CD4-positive, alpha-beta T cell treated with Interleukin-15 for 1 hour (primary cell): ENCODE results near the gene NFIX.

ENCODE experiments used
- DNase-seq: peaks from one replicate; pipeline ENCODE4 v3.0.0-alpha.2; 2020

NFIX gene

GRCh38 chr19:12990853-12991252, 4.4 kb upstream of the NFIX start:
- DNase-seq: no peak

- no peak for DNase-seq
Measured at GRCh38 chr19:12991296-12991695, 4.0 kb upstream of the NFIX start.

GRCh38 chr19:12992729-12993128, 2.5 kb upstream of the NFIX start:
- DNase-seq: no peak

GRCh38 chr19:12993562-12993961, 1.7 kb upstream of the NFIX start:
- no peak for DNase-seq

- no peak for DNase-seq
Measured at GRCh38 chr19:12995596-12996405, 526 bp downstream of the NFIX start.

GRCh38 chr19:12996406-12997094, 1.3 kb downstream of the NFIX start:
- DNase-seq: no peak

- no peak for DNase-seq
Measured at GRCh38 chr19:12997179-12997966, 2.1 kb downstream of the NFIX start.

- DNase-seq: no peak
Measured at GRCh38 chr19:12997967-12998940, 3.0 kb downstream of the NFIX start.

- no peak for DNase-seq
Measured at GRCh38 chr19:13001166-13001501, 5.9 kb downstream of the NFIX start.

GRCh38 chr19:13001502-13002165, 6.4 kb downstream of the NFIX start:
- no peak for DNase-seq

GRCh38 chr19:13002166-13002898, 7.1 kb downstream of the NFIX start:
- DNase-seq: no peak

- no peak for DNase-seq
Measured at GRCh38 chr19:13003081-13003480, 7.8 kb downstream of the NFIX start.

- DNase-seq: no peak
Measured at GRCh38 chr19:13004273-13004672, 9.0 kb downstream of the NFIX start.

- DNase-seq: no peak
Measured at GRCh38 chr19:13005253-13005652, 10.0 kb downstream of the NFIX start.

- no peak for DNase-seq
Measured at GRCh38 chr19:13005861-13006370, 10.6 kb downstream of the NFIX start.

GRCh38 chr19:13006431-13007281, 11.4 kb downstream of the NFIX start:
- DNase-seq: no peak

GRCh38 chr19:13007292-13008045, 12.2 kb downstream of the NFIX start:
- DNase-seq: no peak

- DNase-seq: no peak
Measured at GRCh38 chr19:13008926-13009787, 13.9 kb downstream of the NFIX start.
